ENCODE measurements around the gene SUDS3.

DNA sequence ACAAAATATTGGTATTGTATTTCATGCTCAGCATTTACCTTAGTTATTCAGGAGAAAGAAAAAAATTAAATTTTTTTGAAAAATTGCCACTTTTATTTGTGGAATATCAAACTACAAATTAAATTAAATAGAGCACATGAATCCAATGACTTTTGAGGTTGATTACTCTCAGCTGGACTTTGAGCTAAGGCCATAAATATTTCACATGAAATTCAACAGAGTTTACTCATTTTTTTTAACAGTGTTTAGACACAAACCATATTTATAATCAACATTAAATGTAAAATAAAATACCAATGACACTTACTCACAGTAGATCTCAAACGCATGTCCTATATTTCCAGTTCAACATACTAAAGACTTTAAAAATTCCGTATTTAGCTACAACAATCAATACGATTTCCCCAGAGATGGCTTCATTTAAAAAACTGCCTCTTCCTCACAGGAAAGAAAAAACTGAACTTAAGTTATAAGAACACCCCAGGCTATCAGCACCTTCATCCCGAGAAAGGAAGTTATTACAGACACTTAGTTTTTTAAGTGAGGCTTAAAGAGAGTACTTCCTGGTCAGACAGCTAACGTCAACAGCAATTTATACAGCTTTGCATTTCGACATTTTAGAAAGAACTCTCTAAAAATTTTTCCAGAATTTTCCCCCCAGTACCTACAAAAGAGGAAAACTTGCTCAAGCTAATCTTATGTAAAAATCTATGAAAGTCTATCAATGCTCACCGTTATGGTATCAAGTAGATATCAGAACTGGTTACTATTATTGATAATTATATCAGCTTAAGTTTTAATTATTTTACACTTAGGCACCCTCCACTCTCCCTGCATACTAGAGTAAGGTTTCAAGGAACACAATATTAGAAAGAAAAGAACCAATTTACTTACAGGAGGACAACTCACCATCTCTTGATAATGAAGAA, 17.5 kb upstream of the SUDS3 start:
- peak; percentile 14 for TF ChIP-seq POLR2A (IDR thresholded peaks at IDR 0.05; ENCODE audit: low read length)
- TF ChIP-seq GATA1 (IDR thresholded peaks at IDR 0.05; ENCODE audit: low read depth, low read length) = no peak
